Endothelial cell of umbilical vein (primary cell): ENCODE measurements around the gene SPRYD4. TPM values are rescaled to one million over a fixed set of nuclear protein-coding genes. Genes with fewer than 3 reads are reported as not detected.
"Not testable (repeated sequence)": the region's sequence is repeated elsewhere in the genome, so short reads cannot be mapped to it uniquely, and the experiment has no call there.

Source experiments
- BruUV-seq: library from RNA; stranded (reverse); fragments of 400-500 nt; replicated peaks from 2 replicates; lab custom pipeline; 2021; lab: Mats Ljungman, UMichigan
- CTCF ChIA-PET: fragments of 300-600, 350-600 bp; sonication (Branson Sonifier 250); formaldehyde crosslinking; loops from one replicate; lab custom pipeline; 2021; ENCODE audit warnings: antibody characterized with exemption, inconsistent platforms; lab: Charles Lee
- POLR2A ChIA-PET: fragments of 300-600, 350-600 bp; sonication (Branson Sonifier 250); formaldehyde crosslinking; loops from one replicate; lab custom pipeline; 2021; ENCODE audit warnings: antibody characterized with exemption, inconsistent platforms; lab: Charles Lee
- DNase-seq: peaks from one replicate; pipeline ENCODE4 v3.0.0-alpha.2; 2011; ENCODE audit warnings: low read depth, low spot score
- FAIRE-seq: peaks from 2 replicates; lab custom pipeline; 2011; peaks lifted over from hg19 to GRCh38; lab: Jason Lieb, UNC
- H2AFZ ChIP-seq: 2 replicates; pipeline ENCODE4 v1.6.0; 2012; ENCODE audit warnings: low read depth, low read length, control low read depth, inconsistent platforms
- H3K27ac ChIP-seq: 2 replicates; pipeline ENCODE4 v1.5.1; 2011; ENCODE audit warnings: low read depth, mild to moderate bottlenecking, control low read depth, low read length, moderate library complexity; ENCODE audit not compliant: insufficient read depth
- H3K27me3 ChIP-seq, 2 experiments: 2 replicates each; pipeline versions ENCODE4 v1.6.0 to v1.6.1; 2011; ENCODE audit warnings: low read length in 2 of 2, mixed read lengths in 1 of 2; ENCODE audit not compliant: control insufficient read depth in 2 of 2, insufficient read depth in 2 of 2
- H3K36me3 ChIP-seq, 2 experiments: 2 replicates in 1 of 2; 3 replicates in 1 of 2; pipeline ENCODE4 v1.5.1; 2011; ENCODE audit warnings: low read length in 2 of 2, mild to moderate bottlenecking in 1 of 2, moderate library complexity in 1 of 2; ENCODE audit not compliant: control insufficient read depth in 2 of 2, insufficient read depth in 2 of 2; ENCODE audit errors: extremely low read depth in 1 of 2
- H3K4me1 ChIP-seq: 3 replicates; pipeline ENCODE4 v1.5.1; 2011; ENCODE audit warnings: mild to moderate bottlenecking, low read length; ENCODE audit not compliant: control insufficient read depth, insufficient read depth; ENCODE audit errors: extremely low read depth
- H3K4me2 ChIP-seq: 2 replicates; pipeline ENCODE4 v1.6.1; 2011; ENCODE audit warnings: low read length, control low read depth, mixed read lengths; ENCODE audit not compliant: insufficient read depth
- H3K4me3 ChIP-seq, 3 experiments: fragments of 200-600 bp in 1 of 3; sonication (generic), shearing (Covaris generic) in 1 of 3; replicated peaks in 1 of 3; 2 replicates each; pipeline ENCODE4 v1.5.1; 2011 to 2016; ENCODE audit warnings: control low read depth in 3 of 3, low read length in 3 of 3, mild to moderate bottlenecking in 2 of 3, inconsistent platforms in 1 of 3, low read depth in 1 of 3, moderate library complexity in 1 of 3; ENCODE audit not compliant: insufficient read depth in 1 of 3
- H3K79me2 ChIP-seq: 2 replicates; pipeline ENCODE4 v1.6.0; 2012; ENCODE audit warnings: low read length, inconsistent platforms; ENCODE audit not compliant: control insufficient read depth, insufficient read depth
- H3K9ac ChIP-seq: replicated peaks from 2 replicates; pipeline ENCODE3; 2011; ENCODE audit warnings: low read length, control low read depth; ENCODE audit not compliant: insufficient read depth; ENCODE audit errors: extremely low read depth
- H3K9me1 ChIP-seq: replicated peaks from 3 replicates; pipeline ENCODE4 v1.6.0; 2011; ENCODE audit warnings: mild to moderate bottlenecking, low read length; ENCODE audit not compliant: control insufficient read depth, insufficient read depth; ENCODE audit errors: extremely low read depth
- H3K9me3 ChIP-seq: replicated peaks from 2 replicates; pipeline ENCODE4 v1.5.1; 2012; ENCODE audit warnings: low read length, inconsistent platforms; ENCODE audit not compliant: control insufficient read depth, insufficient read depth
- H4K20me1 ChIP-seq: replicated peaks from 2 replicates; pipeline ENCODE3; 2011; ENCODE audit warnings: mild to moderate bottlenecking, low read length; ENCODE audit not compliant: control insufficient read depth, insufficient read depth; ENCODE audit errors: extremely low read depth
- EZH2 ChIP-seq: IDR thresholded peaks from 2 replicates; pipeline ENCODE4 v1.6.1; 2012; ENCODE audit warnings: borderline replicate concordance, low read depth, mild to moderate bottlenecking, moderate library complexity, low read length, inconsistent platforms; ENCODE audit not compliant: severe bottlenecking
- FOS ChIP-seq: IDR thresholded peaks from 2 replicates; pipeline ENCODE4 v1.6.1; 2011; ENCODE audit warnings: mild to moderate bottlenecking, low read length, moderate library complexity, borderline replicate concordance; ENCODE audit not compliant: insufficient read depth
- GATA2 ChIP-seq: IDR thresholded peaks from 2 replicates; pipeline ENCODE4 v1.7.0; 2011; ENCODE audit warnings: low read depth, mild to moderate bottlenecking, moderate library complexity, mixed read lengths, low read length; ENCODE audit not compliant: insufficient read length, insufficient read depth
- JUN ChIP-seq: IDR thresholded peaks from 2 replicates; pipeline ENCODE4 v1.6.1; 2011; ENCODE audit warnings: borderline replicate concordance, low read depth; ENCODE audit not compliant: insufficient read length, insufficient read depth
- MYC ChIP-seq: IDR thresholded peaks from one replicate; pipeline ENCODE4 v1.6.1; 2011; ENCODE audit warnings: mild to moderate bottlenecking, low read depth, low read length
- POLR2A ChIP-seq: IDR thresholded peaks from 2 replicates; pipeline ENCODE4 v1.6.1; 2012; ENCODE audit warnings: low read depth, mild to moderate bottlenecking, control low read depth, low read length
- POLR2AphosphoS5 ChIP-seq: IDR thresholded peaks from 2 replicates; pipeline ENCODE4 v1.6.1; 2012; ENCODE audit warnings: low read depth, mild to moderate bottlenecking, control low read depth, low read length, moderate library complexity; ENCODE audit not compliant: insufficient read depth
- dilution Hi-C: fragments of 300-500 bp; cut with MboI; formaldehyde crosslinking; loops from one replicate; pipeline ENCODE4 v1.15.0; 2019; ENCODE audit warnings: low sequenced_read_pairs; ENCODE audit not compliant: extremely low pct_ligation_motif_present
- intact Hi-C: fragments of 100-400 bp; cut with micrococcal nuclease; formaldehyde crosslinking; loops from one replicate; pipeline ENCODE4 v1.10.0; 2022
- polyA plus RNA-seq, 4 experiments: library from polyadenylated mRNA; depleted of rRNA in 3 of 4; stranded (reverse) in 3 of 4; unstranded in 1 of 4; fragments of >200 nt; gene quantifications; 2 replicates each; pipeline versions ENCODE4 v1.2.1 to v1.2.3, GENCODE V29; 2011 to 2012; ENCODE audit warnings: missing spikeins in 1 of 4
- total RNA-seq: library from RNA; stranded (reverse); gene quantifications from 2 replicates; pipeline ENCODE4 v1.2.3, GENCODE V29; 2021
- TF ChIP-seq, protein P1 (sequence below): IDR thresholded peaks from 2 replicates; pipeline ENCODE4 v1.6.1; 2011; ENCODE audit not compliant: insufficient read depth, insufficient read length
- TF ChIP-seq, protein P2 (sequence below), 2 donors: IDR thresholded peaks; 1 replicate in 1 of 2; 2 replicates in 1 of 2; pipeline ENCODE4 v1.5.1; 2011; ENCODE audit warnings: low read length in 2 of 2, mild to moderate bottlenecking in 2 of 2, moderate library complexity in 2 of 2, control low read depth in 1 of 2, inconsistent platforms in 1 of 2, low read depth in 1 of 2; ENCODE audit not compliant: insufficient read depth in 1 of 2; ENCODE audit errors: extremely low read depth in 1 of 2

The SPRYD4 gene
- total and polyA plus RNA-seq, 2 donors (not counting 3 experiments of a cell fraction or from before 2014, with no cell fraction given) = 3.4 to 4.0 TPM

DNA sequence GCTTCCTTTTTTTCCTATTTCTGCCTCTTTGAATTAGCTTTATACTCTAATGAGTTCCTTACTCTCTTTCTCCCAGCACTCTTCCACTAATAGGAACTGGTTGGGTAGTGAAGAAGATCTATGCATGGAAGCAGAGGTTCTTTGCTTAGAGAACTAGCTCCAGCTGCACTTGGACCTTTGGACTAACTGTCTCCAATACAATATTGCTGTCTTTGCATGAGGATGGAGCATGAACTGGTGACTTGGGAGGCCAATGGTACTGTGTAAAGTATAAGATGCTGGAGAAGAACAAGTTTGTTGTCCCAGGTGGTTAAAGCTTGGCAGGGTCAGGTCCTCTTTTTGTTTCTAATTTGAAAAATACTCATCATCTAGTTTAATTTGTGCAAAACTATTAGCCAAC is 22.0 kb downstream of the SPRYD4 start:
- CTCF ChIA-PET = interaction anchor here (2.3 kb wide), 1 partner anchor 12 kb away, joined by 9 read pairs; no protein-coding TSS in a partner anchor
- H3K79me2 ChIP-seq = no peaks in the 10 kb centered on the region
- H2AFZ ChIP-seq = no peak overlapping the region
- no peak for DNase-seq
- POLR2A ChIA-PET = no interaction called here
- no peaks in the 10 kb centered on the region for H3K9me1 ChIP-seq
- H3K36me3 ChIP-seq = no peaks in the 10 kb centered on the region
- no peak for TF ChIP-seq POLR2AphosphoS5
- TF ChIP-seq JUN = no peak
- no peak for TF ChIP-seq GATA2
- TF ChIP-seq, protein P1, sequence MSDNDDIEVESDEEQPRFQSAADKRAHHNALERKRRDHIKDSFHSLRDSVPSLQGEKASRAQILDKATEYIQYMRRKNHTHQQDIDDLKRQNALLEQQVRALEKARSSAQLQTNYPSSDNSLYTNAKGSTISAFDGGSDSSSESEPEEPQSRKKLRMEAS = no peak
- TF ChIP-seq EZH2 = no peak
- TF ChIP-seq POLR2A = no peak
- TF ChIP-seq MYC = no peak
- TF ChIP-seq FOS = no peak
- TF ChIP-seq, protein P2, sequence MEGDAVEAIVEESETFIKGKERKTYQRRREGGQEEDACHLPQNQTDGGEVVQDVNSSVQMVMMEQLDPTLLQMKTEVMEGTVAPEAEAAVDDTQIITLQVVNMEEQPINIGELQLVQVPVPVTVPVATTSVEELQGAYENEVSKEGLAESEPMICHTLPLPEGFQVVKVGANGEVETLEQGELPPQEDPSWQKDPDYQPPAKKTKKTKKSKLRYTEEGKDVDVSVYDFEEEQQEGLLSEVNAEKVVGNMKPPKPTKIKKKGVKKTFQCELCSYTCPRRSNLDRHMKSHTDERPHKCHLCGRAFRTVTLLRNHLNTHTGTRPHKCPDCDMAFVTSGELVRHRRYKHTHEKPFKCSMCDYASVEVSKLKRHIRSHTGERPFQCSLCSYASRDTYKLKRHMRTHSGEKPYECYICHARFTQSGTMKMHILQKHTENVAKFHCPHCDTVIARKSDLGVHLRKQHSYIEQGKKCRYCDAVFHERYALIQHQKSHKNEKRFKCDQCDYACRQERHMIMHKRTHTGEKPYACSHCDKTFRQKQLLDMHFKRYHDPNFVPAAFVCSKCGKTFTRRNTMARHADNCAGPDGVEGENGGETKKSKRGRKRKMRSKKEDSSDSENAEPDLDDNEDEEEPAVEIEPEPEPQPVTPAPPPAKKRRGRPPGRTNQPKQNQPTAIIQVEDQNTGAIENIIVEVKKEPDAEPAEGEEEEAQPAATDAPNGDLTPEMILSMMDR (IDR thresholded peaks at IDR 0.05; ENCODE audit: extremely low read depth in 1 of 2, insufficient read depth in 1 of 2, low read depth in 1 of 2, low read length in 2 of 2) = no peak
- no peak overlapping the region for H3K27ac ChIP-seq
- peaks cover 4% of the 10 kb centered on the region for H3K4me1 ChIP-seq
- intact Hi-C loops = no loop called here
- no peaks in the 10 kb centered on the region for H3K9me3 ChIP-seq
- no peak overlapping the region for H3K4me2 ChIP-seq
- dilution Hi-C loops = no loop called here
- peaks cover 24 to 48% of the 10 kb centered on the region in 2 experiments for H3K27me3 ChIP-seq
- no peak for FAIRE-seq
- no TSS peak for BruUV-seq
- no peak overlapping the region for H3K9ac ChIP-seq
- H3K4me3 ChIP-seq = no peak overlapping the region
- H4K20me1 ChIP-seq = no peaks in the 10 kb centered on the region

DNA sequence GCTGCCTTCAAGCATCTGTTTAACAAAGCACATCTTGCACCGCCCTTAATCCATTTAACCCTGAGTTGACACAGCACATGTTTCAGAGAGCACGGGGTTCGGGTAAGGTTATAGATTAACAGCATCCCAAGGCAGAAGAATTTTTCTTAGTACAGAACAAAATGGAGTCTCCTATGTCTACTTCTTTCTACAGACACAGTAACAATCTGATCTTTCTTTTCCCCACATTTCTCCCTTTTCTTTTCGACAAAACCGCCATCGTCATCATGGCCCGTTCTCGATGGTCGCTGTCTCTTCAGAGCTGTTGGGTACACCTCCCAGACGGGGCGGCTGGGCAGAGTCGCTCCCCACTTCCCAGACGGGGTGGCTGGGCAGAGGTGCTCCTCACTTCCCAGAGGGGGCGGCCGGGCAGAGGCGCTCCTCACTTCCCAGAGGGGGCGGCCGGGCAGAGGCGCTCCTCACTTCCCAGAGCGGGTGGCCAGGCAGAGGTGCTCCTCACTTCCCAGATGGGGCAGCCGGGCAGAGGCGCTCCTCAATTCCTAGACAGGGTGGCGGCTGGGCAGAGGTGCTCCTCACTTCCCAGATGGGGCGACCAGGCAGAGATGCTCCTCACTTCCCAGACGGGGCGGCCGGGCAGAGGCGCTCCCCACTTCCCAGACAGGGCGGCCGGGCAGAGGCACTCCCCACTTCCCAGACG is 25.2 kb downstream of the SPRYD4 start:
- H3K4me3 ChIP-seq, H3K9ac ChIP-seq, CTCF ChIA-PET, dilution Hi-C loops, H3K9me3 ChIP-seq, POLR2A ChIA-PET, FAIRE-seq, intact Hi-C loops, H3K4me2 ChIP-seq, H3K27ac ChIP-seq, BruUV-seq, H4K20me1 ChIP-seq, H3K36me3 ChIP-seq, H3K4me1 ChIP-seq, H2AFZ ChIP-seq, H3K9me1 ChIP-seq, H3K79me2 ChIP-seq, DNase-seq: not testable (repeated sequence)
- H3K27me3 ChIP-seq = peaks cover 20 to 35% of the 10 kb centered on the region in 2 experiments

DNA sequence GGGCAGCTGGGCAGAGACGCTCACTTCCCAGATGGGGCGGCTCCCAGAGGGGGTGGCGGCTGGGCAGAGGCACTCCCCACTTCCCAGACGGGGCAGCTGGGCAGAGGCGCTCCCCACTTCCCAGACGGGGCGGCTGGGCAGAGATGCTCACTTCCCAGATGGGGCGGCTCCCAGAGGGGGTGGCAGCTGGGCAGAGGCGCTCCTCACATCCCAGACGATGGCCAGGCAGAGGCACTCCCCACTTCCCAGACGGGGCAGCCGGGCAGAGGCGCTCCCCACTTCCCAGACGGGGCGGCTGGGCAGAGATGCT is 25.7 kb downstream of the SPRYD4 start:
- dilution Hi-C loops, H3K4me3 ChIP-seq, CTCF ChIA-PET: not testable (repeated sequence)

More for the DNA sequence above, 25.7 kb downstream of the SPRYD4 start:
- peaks cover 19 to 30% of the 10 kb centered on the region in 2 experiments for H3K27me3 ChIP-seq
- H3K27ac ChIP-seq, H3K9me3 ChIP-seq, BruUV-seq, H3K9ac ChIP-seq, intact Hi-C loops, H3K4me2 ChIP-seq, FAIRE-seq, H3K4me1 ChIP-seq, H2AFZ ChIP-seq, POLR2A ChIA-PET, H3K9me1 ChIP-seq, DNase-seq, H3K79me2 ChIP-seq, H4K20me1 ChIP-seq, H3K36me3 ChIP-seq: not testable (repeated sequence)
